ENCODE measurements around the gene MLLT3.

- TF ChIP-seq, protein P1, sequence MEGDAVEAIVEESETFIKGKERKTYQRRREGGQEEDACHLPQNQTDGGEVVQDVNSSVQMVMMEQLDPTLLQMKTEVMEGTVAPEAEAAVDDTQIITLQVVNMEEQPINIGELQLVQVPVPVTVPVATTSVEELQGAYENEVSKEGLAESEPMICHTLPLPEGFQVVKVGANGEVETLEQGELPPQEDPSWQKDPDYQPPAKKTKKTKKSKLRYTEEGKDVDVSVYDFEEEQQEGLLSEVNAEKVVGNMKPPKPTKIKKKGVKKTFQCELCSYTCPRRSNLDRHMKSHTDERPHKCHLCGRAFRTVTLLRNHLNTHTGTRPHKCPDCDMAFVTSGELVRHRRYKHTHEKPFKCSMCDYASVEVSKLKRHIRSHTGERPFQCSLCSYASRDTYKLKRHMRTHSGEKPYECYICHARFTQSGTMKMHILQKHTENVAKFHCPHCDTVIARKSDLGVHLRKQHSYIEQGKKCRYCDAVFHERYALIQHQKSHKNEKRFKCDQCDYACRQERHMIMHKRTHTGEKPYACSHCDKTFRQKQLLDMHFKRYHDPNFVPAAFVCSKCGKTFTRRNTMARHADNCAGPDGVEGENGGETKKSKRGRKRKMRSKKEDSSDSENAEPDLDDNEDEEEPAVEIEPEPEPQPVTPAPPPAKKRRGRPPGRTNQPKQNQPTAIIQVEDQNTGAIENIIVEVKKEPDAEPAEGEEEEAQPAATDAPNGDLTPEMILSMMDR (IDR thresholded peaks at IDR 0.05): no peak
- no peak for TF ChIP-seq POLR2A (IDR thresholded peaks at IDR 0.05)
- TF ChIP-seq EP300 (IDR thresholded peaks at IDR 0.05): no peak
These were observed 265.3 kb downstream of the MLLT3 start for GRCh38 chr9:20357037-20357432.
